Nephron (organoid): ENCODE results near the gene STMN1.
A peak's percentile ranks its signal among the peaks of the same experiment; 100 is the strongest.

ENCODE experiments used
- H3K27ac Mint-ChIP-seq, 3 experiments: 2 replicates each; pipeline ENCODE4 v1.8.0; 2020; ENCODE audit warnings: mixed read lengths in 3 of 3, mild to moderate bottlenecking in 2 of 3, moderate library complexity in 1 of 3
- H3K27me3 Mint-ChIP-seq: 2 replicates; pipeline ENCODE4 v1.8.0; 2021; ENCODE audit warnings: low read depth, mild to moderate bottlenecking, moderate library complexity, mixed read lengths
- H3K36me3 Mint-ChIP-seq: 2 replicates; pipeline ENCODE4 v1.8.0; 2020; ENCODE audit warnings: low read depth, mixed read lengths
- H3K4me1 Mint-ChIP-seq: 2 replicates; pipeline ENCODE4 v1.8.0; 2020; ENCODE audit warnings: mixed read lengths
- H3K4me3 Mint-ChIP-seq, 3 experiments: 2 replicates each; pipeline ENCODE4 v1.8.0; 2020; ENCODE audit warnings: mild to moderate bottlenecking in 3 of 3, mixed read lengths in 3 of 3, moderate library complexity in 2 of 3
- H3K9me3 Mint-ChIP-seq: 2 replicates; pipeline ENCODE4 v1.8.0; 2020; ENCODE audit warnings: mixed read lengths
- CTCF ChIP-seq, 3 experiments: fragments of 200-600 bp; sonication (generic); IDR thresholded peaks; one replicate each; pipeline ENCODE4 v1.5.0; 2021; ENCODE audit warnings: antibody characterized with exemption in 3 of 3; ENCODE audit not compliant: unreplicated experiment in 3 of 3

STMN1 gene

GRCh38 chr1:25905680-25906643, at the start of gene STMN1:
Gene STMN1 (minus strand): TSS chr1:25906419. CDS start chr1:25904676, 1,743 bp downstream.
- Mint-ChIP-seq H3K4me1 (peaks cover 46% of the 10 kb centered on the region), H3K27me3 (no peaks in the 10 kb centered on the region), H3K4me3 (peak within 1 kb of the TSS; percentile 96 to 100 (median 98)), H3K36me3 (peaks cover 34% of the 10 kb centered on the region), H3K9me3 (no peaks in the 10 kb centered on the region), H3K27ac (peak within 1 kb of the TSS; percentile 97 to 99 (median 98))
- peak in 2 of 3 experiments; percentile 7 to 24 for TF ChIP-seq CTCF (IDR thresholded peaks at IDR 0.05; ENCODE audit: unreplicated experiment in 3 of 3)

GRCh38 chr1:25955553-25955952, 49.3 kb upstream of the STMN1 start:
- Mint-ChIP-seq H3K36me3 (peaks cover 34% of the 10 kb centered on the region), H3K27me3 (peaks cover 5% of the 10 kb centered on the region), H3K9me3 (no peaks in the 10 kb centered on the region), H3K27ac (no peak overlapping the region), H3K4me1 (peaks cover 38% of the 10 kb centered on the region), H3K4me3 (no peak overlapping the region)
- TF ChIP-seq CTCF (IDR thresholded peaks at IDR 0.05; ENCODE audit: unreplicated experiment in 3 of 3), result no peak

- Mint-ChIP-seq H3K27me3 (peaks cover 8% of the 10 kb centered on the region), H3K4me1 (peaks cover 28% of the 10 kb centered on the region), H3K36me3 (peaks cover 23% of the 10 kb centered on the region), H3K9me3 (no peaks in the 10 kb centered on the region), H3K4me3 (no peak overlapping the region), H3K27ac (no peak overlapping the region)
- TF ChIP-seq CTCF (IDR thresholded peaks at IDR 0.05; ENCODE audit: unreplicated experiment in 3 of 3), result no peak
These were observed 48.2 kb upstream of the STMN1 start for GRCh38 chr1:25954282-25954938.

- TF ChIP-seq CTCF (IDR thresholded peaks at IDR 0.05; ENCODE audit: unreplicated experiment in 3 of 3), result no peak
- peak overlapping the region in 2 of 3 experiments; percentile 45 to 51 for H3K27ac Mint-ChIP-seq
- H3K4me3 Mint-ChIP-seq, result peak overlapping the region in 1 of 3 experiments; percentile 0
- H3K9me3 Mint-ChIP-seq, result no peaks in the 10 kb centered on the region
- H3K36me3 Mint-ChIP-seq, result peaks cover 8% of the 10 kb centered on the region
- peaks cover 8% of the 10 kb centered on the region for H3K27me3 Mint-ChIP-seq
- peaks cover 27% of the 10 kb centered on the region for H3K4me1 Mint-ChIP-seq
These were observed 46.7 kb upstream of the STMN1 start for GRCh38 chr1:25952841-25953401.

- peaks cover 15% of the 10 kb centered on the region for H3K4me1 Mint-ChIP-seq
- no peak overlapping the region for H3K27ac Mint-ChIP-seq
- no peak overlapping the region for H3K4me3 Mint-ChIP-seq
- no peak for TF ChIP-seq CTCF (IDR thresholded peaks at IDR 0.05; ENCODE audit: unreplicated experiment in 3 of 3)
- peaks cover 7% of the 10 kb centered on the region for H3K27me3 Mint-ChIP-seq
- H3K36me3 Mint-ChIP-seq, result no peaks in the 10 kb centered on the region
- peaks cover 7% of the 10 kb centered on the region for H3K9me3 Mint-ChIP-seq
These were observed 42.4 kb upstream of the STMN1 start for GRCh38 chr1:25948641-25949040.
